ENCODE data around the gene MYH9. TPM values are rescaled to one million over a fixed set of nuclear protein-coding genes. Genes with fewer than 3 reads are reported as not detected.

The MYH9 gene
- total RNA-seq, 1 experiment from 2014 or later: 653 TPM

DNA sequence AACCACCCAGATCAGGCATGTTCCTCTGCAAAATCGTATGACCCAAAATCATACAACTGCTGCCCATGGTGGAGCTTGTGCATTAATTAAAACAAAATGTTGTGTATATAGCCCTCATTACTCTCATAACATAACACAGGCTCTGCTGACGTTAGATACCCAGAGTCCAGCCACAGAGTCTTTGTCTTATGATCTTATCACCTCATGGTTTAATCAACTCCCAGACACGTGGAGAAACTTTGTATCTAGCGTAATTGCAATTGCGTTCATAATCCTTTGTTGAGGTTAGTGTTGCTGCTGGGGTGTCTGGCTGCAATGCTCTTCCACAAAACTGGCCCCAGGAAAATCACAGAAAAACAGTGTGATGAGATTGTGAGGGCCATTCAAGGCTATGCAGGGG is 139.8 kb downstream of the MYH9 start:
- H3K27ac Mint-ChIP-seq (ENCODE audit: low read depth, unreplicated experiment): no peak overlapping the region
- TF ChIP-seq, protein P1, sequence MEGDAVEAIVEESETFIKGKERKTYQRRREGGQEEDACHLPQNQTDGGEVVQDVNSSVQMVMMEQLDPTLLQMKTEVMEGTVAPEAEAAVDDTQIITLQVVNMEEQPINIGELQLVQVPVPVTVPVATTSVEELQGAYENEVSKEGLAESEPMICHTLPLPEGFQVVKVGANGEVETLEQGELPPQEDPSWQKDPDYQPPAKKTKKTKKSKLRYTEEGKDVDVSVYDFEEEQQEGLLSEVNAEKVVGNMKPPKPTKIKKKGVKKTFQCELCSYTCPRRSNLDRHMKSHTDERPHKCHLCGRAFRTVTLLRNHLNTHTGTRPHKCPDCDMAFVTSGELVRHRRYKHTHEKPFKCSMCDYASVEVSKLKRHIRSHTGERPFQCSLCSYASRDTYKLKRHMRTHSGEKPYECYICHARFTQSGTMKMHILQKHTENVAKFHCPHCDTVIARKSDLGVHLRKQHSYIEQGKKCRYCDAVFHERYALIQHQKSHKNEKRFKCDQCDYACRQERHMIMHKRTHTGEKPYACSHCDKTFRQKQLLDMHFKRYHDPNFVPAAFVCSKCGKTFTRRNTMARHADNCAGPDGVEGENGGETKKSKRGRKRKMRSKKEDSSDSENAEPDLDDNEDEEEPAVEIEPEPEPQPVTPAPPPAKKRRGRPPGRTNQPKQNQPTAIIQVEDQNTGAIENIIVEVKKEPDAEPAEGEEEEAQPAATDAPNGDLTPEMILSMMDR (IDR thresholded peaks at IDR 0.05; ENCODE audit: unreplicated experiment): no peak
- no peaks in the 10 kb centered on the region for H3K4me1 Mint-ChIP-seq (ENCODE audit: insufficient read depth, unreplicated experiment)
- H3K27me3 Mint-ChIP-seq (ENCODE audit: insufficient read depth, unreplicated experiment): no peaks in the 10 kb centered on the region
- CTCF ChIA-PET: interaction anchor here (0.6 to 0.7 kb wide), 2 partner anchors 9 to 1099 kb away, joined by 3 read pairs; partner anchors contain the start of gene APOL2
- no peaks in the 10 kb centered on the region for H3K9me3 Mint-ChIP-seq (ENCODE audit: unreplicated experiment)
- no TSS peak for BruUV-seq (replicated peaks)
- H3K36me3 Mint-ChIP-seq (ENCODE audit: insufficient read depth, unreplicated experiment): no peaks in the 10 kb centered on the region
- H3K4me3 Mint-ChIP-seq (ENCODE audit: unreplicated experiment): no peak overlapping the region
- intact Hi-C loops (cut with micrococcal nuclease): no loop called here
- POLR2A ChIA-PET: interaction anchor here (0.9 kb wide), 1 partner anchor 600 kb away, joined by 4 read pairs; the partner anchor contains the start of gene APOL6
- no peak for DNase-seq (ENCODE audit: unreplicated experiment)

DNA sequence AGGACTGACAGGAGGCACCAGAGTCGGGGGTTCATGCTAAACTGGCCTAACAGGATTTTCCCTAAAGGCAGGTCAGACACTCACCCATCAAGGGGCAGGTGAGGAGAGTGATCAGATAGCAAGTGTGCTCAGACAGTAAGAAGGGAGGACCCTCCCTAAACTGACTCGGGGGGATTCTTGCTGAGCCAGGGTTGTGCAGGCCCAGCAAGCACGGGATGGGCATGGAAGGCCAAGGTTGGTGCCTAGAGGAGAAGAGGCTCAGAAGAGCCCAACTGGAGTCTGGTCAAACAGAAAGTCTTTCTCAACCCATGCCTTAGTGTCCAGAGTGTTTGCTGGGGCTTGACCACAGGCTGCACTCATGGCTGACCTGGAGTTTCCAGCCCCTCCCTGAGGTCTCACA is 141.0 kb downstream of the MYH9 start:
- no peak overlapping the region for H3K4me3 Mint-ChIP-seq (ENCODE audit: unreplicated experiment)
- intact Hi-C loops (cut with micrococcal nuclease): no loop called here
- H3K4me1 Mint-ChIP-seq (ENCODE audit: insufficient read depth, unreplicated experiment): no peaks in the 10 kb centered on the region

DNA sequence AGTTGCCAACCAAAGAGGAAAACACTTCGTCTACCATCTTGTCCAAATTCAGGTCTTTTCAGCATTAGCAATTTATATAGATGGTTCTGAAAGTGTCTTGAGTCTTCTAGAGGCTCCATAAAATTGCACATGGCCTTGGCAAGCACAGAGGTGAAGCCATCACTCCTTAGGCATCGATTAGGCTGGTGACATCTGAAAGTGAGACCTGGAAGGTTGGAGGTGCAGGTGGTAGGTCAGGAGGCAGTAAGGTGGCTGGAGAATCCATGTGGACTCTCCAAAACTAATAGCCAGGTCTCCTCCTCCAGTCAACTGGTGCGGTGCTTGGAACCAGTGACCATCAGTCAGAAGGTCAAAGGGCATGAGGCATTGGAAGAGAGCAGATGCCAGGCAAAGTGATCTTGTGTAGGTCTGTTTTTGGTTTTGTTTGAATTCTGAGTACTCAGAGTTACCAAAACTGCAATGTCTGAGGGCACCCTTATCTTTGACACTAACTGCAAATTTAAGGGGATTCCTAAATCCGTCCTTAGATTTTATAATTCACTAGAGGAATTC is 141.9 kb downstream of the MYH9 start:
- Mint-ChIP-seq H3K4me3 (ENCODE audit: unreplicated experiment) (no peak overlapping the region), H3K27me3 (ENCODE audit: insufficient read depth, unreplicated experiment) (no peaks in the 10 kb centered on the region), H3K27ac (ENCODE audit: low read depth, unreplicated experiment) (no peak overlapping the region), H3K4me1 (ENCODE audit: insufficient read depth, unreplicated experiment) (no peaks in the 10 kb centered on the region), H3K9me3 (ENCODE audit: unreplicated experiment) (no peaks in the 10 kb centered on the region), H3K36me3 (ENCODE audit: insufficient read depth, unreplicated experiment) (no peaks in the 10 kb centered on the region)
- ChIA-PET POLR2A (interaction anchor here (0.7 kb wide), 1 partner anchor 251 kb away, joined by 3 read pairs; no protein-coding TSS in a partner anchor), CTCF (no interaction called here)
- DNase-seq (ENCODE audit: unreplicated experiment): no peak
- no TSS peak for BruUV-seq (replicated peaks)
- TF ChIP-seq, protein P1 (IDR thresholded peaks at IDR 0.05; ENCODE audit: unreplicated experiment): no peak
- intact Hi-C loops (cut with micrococcal nuclease): no loop called here

More for the DNA sequence above, 141.0 kb downstream of the MYH9 start:
- POLR2A ChIA-PET: interaction anchor here (0.7 kb wide), 1 partner anchor 252 kb away, joined by 3 read pairs; no protein-coding TSS in a partner anchor
- no peaks in the 10 kb centered on the region for H3K9me3 Mint-ChIP-seq (ENCODE audit: unreplicated experiment)
- H3K27ac Mint-ChIP-seq (ENCODE audit: low read depth, unreplicated experiment): no peak overlapping the region
- CTCF ChIA-PET: no interaction called here
- no peaks in the 10 kb centered on the region for H3K27me3 Mint-ChIP-seq (ENCODE audit: insufficient read depth, unreplicated experiment)
- TF ChIP-seq, protein P1 (IDR thresholded peaks at IDR 0.05; ENCODE audit: unreplicated experiment): no peak
- DNase-seq (ENCODE audit: unreplicated experiment): no peak
- no peaks in the 10 kb centered on the region for H3K36me3 Mint-ChIP-seq (ENCODE audit: insufficient read depth, unreplicated experiment)
- no TSS peak for BruUV-seq (replicated peaks)

DNA sequence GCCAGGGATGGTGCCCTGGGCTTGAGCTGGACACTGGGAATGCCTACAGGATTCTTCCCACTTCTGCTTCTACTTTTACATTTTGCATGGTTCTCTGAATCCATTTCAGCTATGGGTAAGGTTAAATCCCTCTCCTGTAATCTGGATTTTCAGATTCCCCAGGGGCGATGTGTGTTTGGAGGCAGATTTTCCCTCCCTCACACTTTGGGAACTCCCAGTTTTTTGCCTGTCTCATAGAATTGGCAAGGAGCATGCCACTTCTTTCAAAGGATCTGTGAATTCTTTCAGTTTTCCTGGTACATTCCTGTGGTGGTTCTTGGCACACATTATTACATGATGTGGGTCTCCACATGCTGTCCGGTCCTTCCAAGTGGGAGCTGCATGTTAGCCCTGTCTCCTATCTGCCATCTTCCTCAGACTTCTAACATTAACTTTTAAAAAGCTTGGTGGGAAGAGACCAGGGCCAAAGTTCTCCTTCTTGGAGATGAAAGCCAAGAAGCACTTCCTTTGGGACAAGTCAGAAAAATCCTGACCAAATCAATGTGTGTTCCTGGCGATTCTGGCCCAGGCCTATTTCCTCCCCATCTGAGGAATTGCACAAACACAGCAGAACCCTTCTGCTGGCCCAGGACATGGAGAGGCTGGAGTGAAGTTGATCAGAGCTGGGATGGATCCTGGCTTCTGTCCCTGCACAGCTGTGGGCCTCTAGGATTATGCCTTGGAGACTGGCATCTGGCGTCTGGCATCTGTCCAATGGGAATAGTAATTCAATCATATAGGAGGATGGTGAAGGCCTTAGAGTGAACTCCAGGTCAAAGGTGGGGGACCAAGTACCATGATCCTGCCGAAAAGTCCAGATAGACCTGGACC is 143.0 kb downstream of the MYH9 start:
- CTCF ChIA-PET: interaction anchor here (0.9 to 1.3 kb wide), 2 partner anchors 8 to 22 kb away, joined by 3 read pairs; partner anchors contain the start of gene APOL1
- H3K9me3 Mint-ChIP-seq (ENCODE audit: unreplicated experiment): no peaks in the 10 kb centered on the region
- intact Hi-C loops (cut with micrococcal nuclease): no loop called here
- TF ChIP-seq, protein P1 (IDR thresholded peaks at IDR 0.05; ENCODE audit: unreplicated experiment): no peak
- H3K4me3 Mint-ChIP-seq (ENCODE audit: unreplicated experiment): no peak overlapping the region
- DNase-seq (ENCODE audit: unreplicated experiment): no peak
- no peak overlapping the region for H3K27ac Mint-ChIP-seq (ENCODE audit: low read depth, unreplicated experiment)
- POLR2A ChIA-PET: interaction anchor here (1.3 kb wide), 1 partner anchor 9 kb away, joined by 3 read pairs; no protein-coding TSS in a partner anchor
- no peaks in the 10 kb centered on the region for H3K27me3 Mint-ChIP-seq (ENCODE audit: insufficient read depth, unreplicated experiment)
- H3K36me3 Mint-ChIP-seq (ENCODE audit: insufficient read depth, unreplicated experiment): no peaks in the 10 kb centered on the region
- BruUV-seq (replicated peaks): no TSS peak
- no peaks in the 10 kb centered on the region for H3K4me1 Mint-ChIP-seq (ENCODE audit: insufficient read depth, unreplicated experiment)

Data from MCF 10A (cell line).